ENCODE data around the gene P2RX7. TPM values are rescaled to one million over a fixed set of nuclear protein-coding genes. Genes with fewer than 3 reads are reported as not detected.

The P2RX7 gene
- total and polyA plus RNA-seq, 8 donors: 0.77 to 8.8 (median 1.4) TPM

- intact Hi-C loops (cut with DNase I): no loop called here
- Histone ChIP-seq H3K9me3 (no peaks in the 10 kb centered on the region), H3K4me1 (peaks cover 0 to 9% (median 0%) of the 10 kb centered on the region in 3 donors), H3K4me3 (no peak overlapping the region), H3K27me3 (no peaks in the 10 kb centered on the region), H3K27ac (no peak overlapping the region), H3K36me3 (no peaks in the 10 kb centered on the region)
- no peak for FAIRE-seq
- no peak for DNase-seq
- 81 to 83% methylated on average over 6 of the region's 6 CpGs for WGBS, 2 donors
- no peak for TF ChIP-seq CTCF (IDR thresholded peaks at IDR 0.05)
- no peak for ATAC-seq
Measured at GRCh38 chr12:121130866-121131373, 1.8 kb upstream of the P2RX7 start.

- DNase-seq: no peak
- intact Hi-C loops (cut with DNase I): no loop called here
- WGBS, 2 donors: 74 to 75% methylated on average over 4 of the region's 4 CpGs
- ATAC-seq: no peak
- no peak overlapping the region for H3K4me3 ChIP-seq
- TF ChIP-seq CTCF (IDR thresholded peaks at IDR 0.05): no peak
- no peaks in the 10 kb centered on the region for H3K27me3 ChIP-seq
- H3K27ac ChIP-seq: no peak overlapping the region
- H3K4me1 ChIP-seq: peaks cover 0 to 9% (median 0%) of the 10 kb centered on the region in 3 donors
- no peak for FAIRE-seq
- no peaks in the 10 kb centered on the region for H3K9me3 ChIP-seq
- H3K36me3 ChIP-seq: no peaks in the 10 kb centered on the region
Measured at GRCh38 chr12:121131941-121132341, 735 bp upstream of the P2RX7 start.

GRCh38 chr12:121133838-121134237 is 1.2 kb downstream of the P2RX7 start:
- no peak for TF ChIP-seq CTCF (IDR thresholded peaks at IDR 0.05)
- no peak for DNase-seq
- H3K27me3 ChIP-seq: no peaks in the 10 kb centered on the region
- no peak for FAIRE-seq
- no peaks in the 10 kb centered on the region for H3K9me3 ChIP-seq
- H3K4me1 ChIP-seq: peaks cover 0 to 9% (median 0%) of the 10 kb centered on the region in 3 donors
- H3K4me3 ChIP-seq: no peak overlapping the region
- WGBS, 2 donors: 76 to 91% methylated on average over 7 of the region's 7 CpGs
- intact Hi-C loops (cut with DNase I): no loop called here
- H3K27ac ChIP-seq: peak overlapping the region in 2 of 4 donors; percentile 68 to 77
- ATAC-seq: no peak
- H3K36me3 ChIP-seq: no peaks in the 10 kb centered on the region

GRCh38 chr12:121135320-121135719 is 2.6 kb downstream of the P2RX7 start:
- 69 to 87% methylated on average over 3 of the region's 3 CpGs for WGBS, 2 donors
- FAIRE-seq (no peak), ATAC-seq (no peak), DNase-seq (no peak)
- intact Hi-C loops (cut with DNase I): no loop called here
- H3K4me3 ChIP-seq: no peak overlapping the region
- no peaks in the 10 kb centered on the region for H3K36me3 ChIP-seq
- peaks cover 0 to 9% (median 0%) of the 10 kb centered on the region in 3 donors for H3K4me1 ChIP-seq
- H3K27ac ChIP-seq: no peak overlapping the region
- H3K27me3 ChIP-seq: no peaks in the 10 kb centered on the region
- no peaks in the 10 kb centered on the region for H3K9me3 ChIP-seq
- no peak for TF ChIP-seq CTCF (IDR thresholded peaks at IDR 0.05)

GRCh38 chr12:121137512-121137911 is 4.8 kb downstream of the P2RX7 start:
- no peak for TF ChIP-seq CTCF (IDR thresholded peaks at IDR 0.05)

More at GRCh38 chr12:121137512-121137911, 4.8 kb downstream of the P2RX7 start:
- Histone ChIP-seq H3K27me3 (no peaks in the 10 kb centered on the region), H3K4me1 (peaks cover 0 to 9% (median 0%) of the 10 kb centered on the region in 3 donors), H3K36me3 (no peaks in the 10 kb centered on the region), H3K27ac (no peak overlapping the region), H3K4me3 (no peak overlapping the region), H3K9me3 (no peaks in the 10 kb centered on the region)
- no peak for DNase-seq
- intact Hi-C loops (cut with DNase I): no loop called here
- WGBS, 2 donors: 83 to 87% methylated on average over 4 of the region's 4 CpGs
- no peak for FAIRE-seq
- ATAC-seq: no peak

Data from pancreas (tissue), 10 donors.